IPS-NIHi7 (cell line): ENCODE data around the gene SYTL2.

Source experiments
- DNase-seq: peaks from one replicate; pipeline ENCODE4 v3.0.0; 2012; ENCODE audit warnings: mixed read lengths; ENCODE audit errors: extremely low spot score

Gene SYTL2

DNA sequence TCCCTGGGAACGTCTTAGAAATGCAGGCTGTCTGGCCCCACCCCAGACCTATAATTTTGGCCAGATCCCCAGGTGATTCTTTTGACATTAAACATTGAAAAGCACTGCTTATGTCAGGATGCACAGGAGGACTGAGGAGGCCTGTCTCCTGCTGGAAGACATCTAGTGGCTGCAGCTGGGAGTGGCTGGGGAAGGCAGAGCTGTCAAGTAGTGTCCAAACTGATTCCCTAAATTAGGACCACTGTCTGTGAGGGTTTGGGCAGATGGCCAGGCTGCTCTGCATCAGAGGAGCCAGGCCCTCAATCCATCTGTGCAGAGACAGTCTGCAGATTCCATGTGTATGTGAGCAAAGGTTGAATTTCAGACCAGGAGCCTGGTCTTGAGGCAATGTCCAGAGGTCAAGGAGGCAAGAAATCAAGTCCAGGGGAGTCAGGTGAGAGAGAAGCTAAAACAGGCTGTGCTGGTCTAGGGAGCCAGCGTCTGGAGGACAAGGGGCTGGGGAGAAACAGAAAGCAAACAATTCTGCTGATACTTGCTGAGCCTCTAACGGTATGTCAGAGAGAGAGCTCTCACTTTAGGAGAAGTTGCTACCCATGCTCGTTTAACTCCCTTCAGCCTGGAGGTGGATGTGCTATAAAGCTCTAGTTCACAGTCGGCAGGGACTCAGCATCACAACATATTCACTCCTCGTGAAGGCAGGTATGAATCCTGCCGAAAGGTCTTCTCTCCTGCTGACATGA is 15.3 kb upstream of the SYTL2 start:
- DNase-seq: peak; percentile 72

- no peak for DNase-seq
Observed at GRCh38 chr11:85825616-85826015, 14.7 kb upstream of the SYTL2 start.

GRCh38 chr11:85823816-85824215 is 12.9 kb upstream of the SYTL2 start:
- no peak for DNase-seq

GRCh38 chr11:85822814-85823213 is 11.9 kb upstream of the SYTL2 start:
- no peak for DNase-seq

DNA sequence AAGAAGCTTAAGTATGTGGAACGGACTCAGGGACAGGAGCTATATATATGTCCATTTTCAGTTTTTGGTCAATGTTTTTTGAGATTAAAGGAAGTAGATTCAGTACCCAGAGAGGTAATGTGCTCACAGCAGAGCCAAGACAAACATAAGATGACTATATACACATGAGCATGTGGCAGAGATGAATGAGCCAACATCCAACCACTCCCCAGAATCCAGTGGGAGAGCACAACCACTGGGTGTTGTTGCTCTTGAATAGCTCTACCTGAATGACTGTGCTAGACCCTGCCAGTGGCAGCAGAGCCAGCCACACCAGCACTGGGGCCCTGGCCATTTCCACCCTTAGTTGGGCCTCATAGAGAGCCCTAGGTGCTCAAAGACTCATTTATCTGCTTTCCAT is 10.7 kb upstream of the SYTL2 start:
- no peak for DNase-seq

GRCh38 chr11:85819441-85819840 is 8.5 kb upstream of the SYTL2 start:
- no peak for DNase-seq

- no peak for DNase-seq
Observed at GRCh38 chr11:85815186-85815931, 4.4 kb upstream of the SYTL2 start.

DNA sequence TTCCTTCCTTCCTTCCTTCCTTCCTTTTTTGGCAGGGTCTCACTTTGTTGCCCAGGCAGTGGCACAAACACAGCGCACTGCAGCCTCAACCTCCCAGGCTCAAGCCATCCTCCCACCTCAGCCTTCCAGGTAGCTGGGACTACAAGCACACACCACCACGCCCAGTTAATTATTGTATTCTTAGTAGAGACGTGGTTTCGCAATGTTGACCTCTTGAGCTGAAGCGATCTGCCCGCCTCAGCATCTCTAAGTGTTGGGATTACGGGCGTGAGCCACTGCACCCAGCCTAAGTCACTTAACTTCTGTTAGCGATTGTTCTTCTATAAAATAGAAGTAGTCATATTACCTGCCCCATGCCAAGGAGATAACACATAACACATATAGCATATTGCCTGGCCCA is 2.8 kb upstream of the SYTL2 start:
- no peak for DNase-seq

- no peak for DNase-seq
Observed at GRCh38 chr11:85811624-85812023, 683 bp upstream of the SYTL2 start.

DNA sequence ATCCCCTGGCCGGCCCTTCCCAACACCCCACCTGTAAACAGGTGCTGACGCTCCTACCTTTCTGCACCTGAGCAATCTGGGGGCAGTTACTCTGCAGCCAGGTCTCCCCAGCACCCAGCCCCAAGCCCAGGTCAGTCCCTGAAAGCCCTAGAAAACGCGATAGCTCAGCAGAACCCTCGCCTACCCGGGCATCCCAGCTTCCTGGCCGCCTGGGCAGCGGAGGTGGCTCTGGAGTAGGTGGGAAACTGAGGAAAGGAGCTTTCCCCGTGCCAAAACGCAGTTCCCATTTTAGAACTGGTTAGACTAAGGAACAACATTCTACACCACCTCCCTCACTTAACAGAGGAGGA is 445 bp downstream of the SYTL2 start:
- peak; percentile 21 for DNase-seq

DNA sequence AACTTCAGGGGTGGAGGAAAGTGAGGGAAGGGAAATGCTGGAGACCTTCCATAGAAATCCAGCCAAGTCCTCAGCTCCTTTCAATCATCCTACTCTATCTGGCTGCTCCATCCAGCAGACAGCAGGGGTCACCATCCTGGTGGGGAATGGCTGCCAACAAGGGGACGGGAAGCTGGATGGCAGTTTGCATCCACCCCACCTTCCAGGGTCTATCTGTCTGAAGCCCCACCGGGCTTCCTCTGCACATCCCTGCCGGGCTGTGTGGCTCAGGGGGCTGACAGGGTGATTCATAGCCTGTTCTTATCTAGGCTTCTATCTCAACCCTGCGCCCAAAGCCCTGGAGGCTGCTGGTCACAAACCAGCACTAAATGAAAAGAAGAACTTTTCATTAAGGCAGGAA is 1.1 kb downstream of the SYTL2 start:
- DNase-seq: peak; percentile 59

DNA sequence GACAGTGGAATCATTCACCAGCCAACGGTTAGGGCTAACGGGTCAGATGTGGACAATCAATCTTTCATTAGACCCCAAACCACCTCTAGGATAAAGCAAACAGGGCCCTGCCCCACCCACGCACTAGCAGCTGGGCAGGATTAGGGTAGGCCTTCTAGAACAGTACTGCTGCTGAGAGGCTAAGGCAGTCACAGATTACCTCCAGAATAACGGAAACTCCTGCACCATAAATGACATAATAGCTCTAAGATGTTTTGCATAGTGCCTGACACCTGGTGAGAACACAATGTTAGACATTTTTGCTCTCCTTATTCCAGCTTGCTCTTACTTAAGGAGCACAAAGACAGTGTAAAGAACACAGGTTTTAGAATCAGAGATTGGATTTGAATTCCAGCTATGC is 1.8 kb downstream of the SYTL2 start:
- DNase-seq: no peak

GRCh38 chr11:85806876-85807275 is 4.1 kb downstream of the SYTL2 start:
- no peak for DNase-seq

- DNase-seq: no peak
Observed at GRCh38 chr11:85806016-85806415, 4.9 kb downstream of the SYTL2 start.

DNA sequence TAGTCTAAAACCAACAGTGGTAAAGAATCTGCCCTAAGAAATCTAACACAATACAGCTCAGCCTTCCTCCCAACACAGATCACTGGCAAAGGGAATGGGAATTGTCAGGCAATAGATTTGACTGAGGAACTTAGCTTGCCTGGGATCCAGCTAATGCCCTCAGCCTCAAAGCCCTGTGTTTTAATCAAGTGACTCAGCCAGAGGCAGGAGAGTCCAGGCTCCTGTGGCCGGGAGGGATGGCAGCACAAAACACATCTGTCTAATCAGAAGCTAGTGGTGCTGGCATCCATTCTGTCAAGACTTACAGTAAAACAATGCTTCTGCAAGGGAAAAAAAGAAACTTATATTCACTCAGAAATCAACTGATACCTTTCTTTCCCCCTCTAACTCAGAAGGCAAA is 5.6 kb downstream of the SYTL2 start:
- DNase-seq: no peak

GRCh38 chr11:85803920-85804319 is 7.0 kb downstream of the SYTL2 start:
- no peak for DNase-seq

GRCh38 chr11:85803303-85803702 is 7.6 kb downstream of the SYTL2 start:
- no peak for DNase-seq

DNA sequence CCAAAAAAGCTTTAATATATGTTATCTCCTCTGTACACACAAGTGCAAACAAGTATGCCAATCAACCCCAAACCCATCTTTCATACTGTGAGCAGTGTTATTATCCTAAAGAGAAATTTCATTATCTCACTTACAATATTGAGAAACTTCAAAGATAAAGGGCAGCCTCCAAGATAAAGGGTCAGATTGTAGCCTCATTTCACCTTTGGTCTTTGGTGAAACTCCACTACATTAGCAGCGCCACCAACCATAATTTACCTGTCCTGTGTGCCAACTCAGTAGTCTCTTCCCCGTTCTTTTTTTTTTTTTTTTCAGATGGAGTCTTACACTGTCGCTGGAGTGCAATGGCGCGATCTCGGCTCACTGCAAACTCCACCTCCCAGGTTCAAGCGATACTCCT is 9.4 kb downstream of the SYTL2 start:
- DNase-seq: no peak

- DNase-seq: no peak
Observed at GRCh38 chr11:85800595-85801342, 10.2 kb downstream of the SYTL2 start.

GRCh38 chr11:85799142-85799541 is 11.8 kb downstream of the SYTL2 start:
- DNase-seq: no peak

GRCh38 chr11:85798361-85798760 is 12.6 kb downstream of the SYTL2 start:
- DNase-seq: no peak

DNA sequence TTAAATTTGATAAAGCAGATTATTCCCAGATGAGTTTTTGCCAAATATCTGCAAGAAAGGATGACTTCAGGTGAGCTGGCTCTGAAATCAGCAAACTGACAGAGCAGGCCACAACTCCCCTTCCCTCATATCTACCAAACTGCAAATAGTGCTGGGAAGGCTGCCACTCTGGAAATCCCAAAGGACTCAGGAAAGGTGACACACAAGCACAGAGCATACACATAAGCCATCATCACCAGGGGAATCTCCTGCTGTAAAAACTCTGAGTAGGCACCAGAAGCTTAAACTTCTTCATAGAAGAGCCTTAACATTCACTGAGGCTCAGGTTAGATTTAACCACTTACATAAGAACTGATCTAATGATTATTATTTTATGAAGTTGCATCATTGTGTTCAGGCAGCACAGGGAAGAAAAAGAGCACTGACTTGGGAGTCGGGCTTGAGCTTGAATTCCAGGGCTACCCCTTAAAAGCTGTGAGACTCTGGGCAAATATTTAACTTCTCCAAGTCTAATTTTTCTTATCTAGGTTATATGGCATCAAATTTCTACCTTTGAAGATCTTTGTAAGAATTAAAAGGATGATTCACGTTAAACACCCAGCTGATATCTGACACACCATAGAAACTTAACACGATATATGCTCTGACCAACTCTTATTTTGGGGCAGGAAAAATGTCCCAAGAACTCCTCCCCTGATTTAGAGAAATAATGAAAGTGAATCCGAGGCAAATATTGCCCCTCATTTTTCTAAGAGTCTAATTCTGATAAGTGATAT is 15.0 kb downstream of the SYTL2 start:
- DNase-seq: no peak
